Kidney capillary endothelial cell (primary cell): ENCODE measurements around the gene HOXC11.
A peak's percentile ranks its signal among the peaks of the same experiment; 100 is the strongest.

Experiments
- DNase-seq: peaks from one replicate; pipeline ENCODE4 v3.0.0-alpha.2; 2018; ENCODE audit warnings: low spot score

Gene HOXC11

GRCh38 chr12:53997204-53998109, 24.5 kb downstream of the HOXC11 start:
- no peak for DNase-seq

GRCh38 chr12:53998110-53998899, 25.4 kb downstream of the HOXC11 start:
- DNase-seq, result no peak

- no peak for DNase-seq
These were observed 25.9 kb downstream of the HOXC11 start for GRCh38 chr12:53998900-53999236.

- no peak for DNase-seq
These were observed 26.7 kb downstream of the HOXC11 start for GRCh38 chr12:53999559-54000115.

GRCh38 chr12:54000116-54001114, 27.5 kb downstream of the HOXC11 start, which contains the start of gene HOXC9:
Gene HOXC9, plus strand, starts transcription at chr12:54000161. Its CDS starts 28 bp downstream, at chr12:54000189.
- no peak for DNase-seq

GRCh38 chr12:54001283-54002187, 28.6 kb downstream of the HOXC11 start:
- DNase-seq, result no peak

- no peak for DNase-seq
These were observed 29.5 kb downstream of the HOXC11 start for GRCh38 chr12:54002278-54002914.

- no peak for DNase-seq
These were observed 30.0 kb downstream of the HOXC11 start for GRCh38 chr12:54002915-54003389.

- no peak for DNase-seq
These were observed 30.7 kb downstream of the HOXC11 start for GRCh38 chr12:54003625-54004024.

- no peak for DNase-seq
These were observed 31.3 kb downstream of the HOXC11 start for GRCh38 chr12:54004063-54004840.

- DNase-seq, result no peak
These were observed 32.1 kb downstream of the HOXC11 start for GRCh38 chr12:54004841-54005530.

- DNase-seq, result no peak
These were observed 32.6 kb downstream of the HOXC11 start for GRCh38 chr12:54005531-54005852.

GRCh38 chr12:54005853-54006558, 33.1 kb downstream of the HOXC11 start:
- DNase-seq, result peak; percentile 80

- DNase-seq, result no peak
These were observed 33.8 kb downstream of the HOXC11 start for GRCh38 chr12:54006559-54007220.

- no peak for DNase-seq
These were observed 34.8 kb downstream of the HOXC11 start for GRCh38 chr12:54007538-54008259.

GRCh38 chr12:54008260-54008552, 35.3 kb downstream of the HOXC11 start:
- DNase-seq, result no peak
